Measurements from ENCODE around the gene SKI. TPM values are rescaled to one million over a fixed set of nuclear protein-coding genes. Genes with fewer than 3 reads are reported as not detected.

Gene SKI
- total RNA-seq, 1 experiment from 2014 or later = 89.5 TPM

DNA sequence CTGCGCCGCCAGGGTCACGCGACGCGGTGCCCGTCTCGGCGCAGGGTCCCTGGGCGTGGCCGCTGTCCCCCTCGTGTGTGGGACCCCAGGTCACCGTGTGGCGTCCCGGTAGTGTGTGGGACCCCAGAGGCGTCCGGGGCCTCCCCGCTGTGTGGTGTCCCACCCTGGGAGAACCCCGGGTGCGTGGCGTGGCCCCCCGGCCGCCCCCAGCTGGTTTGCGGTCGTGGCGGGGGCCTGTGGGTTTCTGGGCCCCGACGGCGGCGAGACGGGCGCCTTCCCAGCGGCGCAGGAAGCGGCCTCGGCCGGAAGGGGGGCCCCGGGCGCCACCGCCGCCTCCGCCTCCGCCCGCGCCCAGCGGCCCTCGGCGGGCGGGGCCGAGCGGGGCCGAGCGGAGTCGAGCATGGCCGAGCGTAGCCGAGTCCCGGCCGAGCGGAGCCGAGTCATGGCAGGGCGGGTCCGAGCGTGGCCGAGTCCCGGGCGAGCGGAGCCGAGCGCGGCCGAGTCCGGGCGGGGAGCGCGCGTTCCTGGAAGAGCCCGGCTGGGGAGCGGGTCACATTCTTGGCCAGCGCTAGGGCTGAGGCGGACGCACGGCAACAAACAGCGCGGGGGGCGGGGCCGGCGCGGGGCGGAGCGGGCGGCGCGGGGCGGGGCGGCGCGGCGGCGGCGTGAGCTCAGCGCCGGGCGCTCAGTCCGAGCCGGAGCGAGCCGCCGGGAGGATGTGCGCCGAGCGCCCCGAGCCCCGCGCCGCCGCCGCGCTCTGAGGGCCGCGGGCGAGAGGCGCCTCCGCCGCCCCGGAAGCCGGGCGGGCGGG is 568 bp upstream of the SKI start:
- H3K4me3 Mint-ChIP-seq = peak overlapping the region; percentile 56 to 71; a peak in 4 of 5 replicates
- H3K9me3 Mint-ChIP-seq = no peaks in the 10 kb centered on the region; a peak in 1 of 5 replicates
- H3K27ac ChIP-seq (ENCODE audit: insufficient read length, low read depth, low read length) = no peak overlapping the region

More for the DNA sequence above, 568 bp upstream of the SKI start:
- Histone ChIP-seq H3K14ac (ENCODE audit: insufficient read depth, low read length) (peak overlapping the region; percentile 51), H2BK120ac (ENCODE audit: low read depth, low read length, poor library complexity, severe bottlenecking) (no peak overlapping the region), H3K4me2 (ENCODE audit: insufficient read depth, insufficient read length, low read length) (peak overlapping the region; percentile 13), H2BK5ac (ENCODE audit: insufficient read length, low read length) (no peak overlapping the region), H4K5ac (ENCODE audit: insufficient read length, low read depth, low read length) (no peak overlapping the region), H2BK20ac (ENCODE audit: low read depth, low read length, poor library complexity, severe bottlenecking) (no peak overlapping the region), H2BK12ac (ENCODE audit: insufficient read length, low read depth, low read length) (no peak overlapping the region), H3K18ac (ENCODE audit: insufficient read length, low read depth, low read length) (peak overlapping the region; percentile 52), H3K4ac (ENCODE audit: low read depth, low read length) (no peak overlapping the region), H3K23ac (ENCODE audit: insufficient read length, low read depth, low read length) (no peak overlapping the region), H2BK15ac (ENCODE audit: low read depth, low read length) (no peak overlapping the region), H3K9me3 (ENCODE audit: control insufficient read depth, low read depth, low read length) (no peaks in the 10 kb centered on the region), H4K91ac (ENCODE audit: insufficient read length, low read depth, low read length) (no peak overlapping the region), H2AFZ (ENCODE audit: low read length) (no peak overlapping the region), H4K20me1 (ENCODE audit: control insufficient read depth, insufficient read depth, insufficient read length) (no peaks in the 10 kb centered on the region), H4K8ac (replicated peaks; ENCODE audit: insufficient read length, low read depth, low read length) (no peak overlapping the region), H3T11ph (ENCODE audit: low read length) (no peak overlapping the region), H3K27me3 (ENCODE audit: insufficient read depth, low read length) (no peaks in the 10 kb centered on the region), H3K23me2 (ENCODE audit: insufficient read length, low read depth, low read length, poor library complexity, severe bottlenecking) (peaks cover 32% of the 10 kb centered on the region), H3K79me2 (ENCODE audit: insufficient read depth, low read length) (peaks cover 39% of the 10 kb centered on the region; the same call in 1 of the 2 replicates), H3K79me1 (ENCODE audit: insufficient read depth, low read depth, low read length, poor library complexity, severe bottlenecking) (peaks cover 8% of the 10 kb centered on the region), H3K56ac (ENCODE audit: insufficient read length, low read depth, low read length) (no peak overlapping the region), H3K9ac (ENCODE audit: extremely low read depth, insufficient read length, low read length) (peak overlapping the region; percentile 57), H2AK5ac (ENCODE audit: insufficient read length, low read length) (no peak overlapping the region), H3K4me1 (ENCODE audit: insufficient read depth, low read length) (no peaks in the 10 kb centered on the region; the same call in 1 of the 2 replicates)
- Mint-ChIP-seq H3K27me3 (ENCODE audit: low read depth) (peaks cover 3% of the 10 kb centered on the region; the same call in 1 of the 2 replicates), H3K4me1 (peaks cover 27 to 32% of the 10 kb centered on the region in 2 experiments), H3K27ac (no peak overlapping the region), H3K36me3 (ENCODE audit: insufficient read depth in 1 of 3, low read depth in 3 of 3) (peaks cover 6 to 22% (median 10%) of the 10 kb centered on the region in 3 experiments; a peak in 5 of 7 replicates)
- DNase-seq = peak; percentile 96
- TF ChIP-seq, protein P1, sequence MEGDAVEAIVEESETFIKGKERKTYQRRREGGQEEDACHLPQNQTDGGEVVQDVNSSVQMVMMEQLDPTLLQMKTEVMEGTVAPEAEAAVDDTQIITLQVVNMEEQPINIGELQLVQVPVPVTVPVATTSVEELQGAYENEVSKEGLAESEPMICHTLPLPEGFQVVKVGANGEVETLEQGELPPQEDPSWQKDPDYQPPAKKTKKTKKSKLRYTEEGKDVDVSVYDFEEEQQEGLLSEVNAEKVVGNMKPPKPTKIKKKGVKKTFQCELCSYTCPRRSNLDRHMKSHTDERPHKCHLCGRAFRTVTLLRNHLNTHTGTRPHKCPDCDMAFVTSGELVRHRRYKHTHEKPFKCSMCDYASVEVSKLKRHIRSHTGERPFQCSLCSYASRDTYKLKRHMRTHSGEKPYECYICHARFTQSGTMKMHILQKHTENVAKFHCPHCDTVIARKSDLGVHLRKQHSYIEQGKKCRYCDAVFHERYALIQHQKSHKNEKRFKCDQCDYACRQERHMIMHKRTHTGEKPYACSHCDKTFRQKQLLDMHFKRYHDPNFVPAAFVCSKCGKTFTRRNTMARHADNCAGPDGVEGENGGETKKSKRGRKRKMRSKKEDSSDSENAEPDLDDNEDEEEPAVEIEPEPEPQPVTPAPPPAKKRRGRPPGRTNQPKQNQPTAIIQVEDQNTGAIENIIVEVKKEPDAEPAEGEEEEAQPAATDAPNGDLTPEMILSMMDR (conservative IDR thresholded peaks at IDR 0.05) = peak; percentile 15; the same call in 1 of the 3 replicates
- WGBS (ENCODE audit: extremely low coverage, insufficient read length, low lambda C conversion rate) = no CpG with 5 or more reads among the region's 129 CpGs
